ENCODE measurements around the gene CHRNA3.
A peak's percentile ranks its signal among the peaks of the same experiment; 100 is the strongest.

Gene CHRNA3

DNA sequence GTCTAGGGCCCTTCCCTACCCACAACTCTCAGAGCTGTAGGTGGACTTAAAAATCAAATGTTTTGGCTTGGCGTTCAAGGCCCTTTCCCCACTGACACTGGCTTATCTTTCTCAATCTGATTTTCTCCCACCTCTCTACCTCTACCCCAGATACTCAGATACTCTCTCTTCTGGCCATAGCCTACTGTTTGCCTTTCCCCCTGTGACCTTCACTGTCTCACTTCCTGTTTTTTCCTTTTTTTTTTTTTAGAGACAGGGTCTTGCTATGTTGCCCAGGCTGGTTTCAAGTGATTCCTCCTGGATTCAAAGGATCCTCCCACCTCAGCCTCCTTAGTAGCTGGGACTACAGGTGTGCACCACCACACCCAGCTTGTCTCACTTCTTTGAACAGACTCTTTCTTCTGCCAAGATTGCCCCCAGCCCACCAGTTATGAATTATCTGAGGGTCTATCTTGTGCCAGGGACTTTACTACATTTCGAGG lies 15.6 kb upstream of the CHRNA3 start:
- DNase-seq (ENCODE audit: low read depth), result no peak

DNA sequence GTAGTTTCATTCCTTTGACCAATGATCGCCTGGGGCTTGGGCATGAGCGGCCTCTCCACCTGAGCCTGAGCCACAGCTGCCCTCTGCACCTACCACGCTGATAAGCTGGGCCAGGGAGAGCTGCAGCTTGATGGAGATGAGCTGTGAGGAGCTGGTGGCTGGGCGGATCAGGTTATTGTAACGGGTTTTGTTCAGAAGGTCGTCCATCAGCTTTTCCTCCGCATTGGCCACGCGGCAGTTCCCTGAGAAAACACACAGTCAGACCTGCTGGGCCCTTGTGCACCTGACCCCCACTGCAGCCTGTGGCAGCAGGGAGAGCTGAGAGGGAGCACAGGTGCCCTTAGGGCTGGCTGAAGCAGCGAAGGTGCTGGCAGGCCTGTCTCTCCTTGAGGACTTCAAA lies 14.6 kb upstream of the CHRNA3 start:
- DNase-seq (ENCODE audit: low read depth), result no peak

DNA sequence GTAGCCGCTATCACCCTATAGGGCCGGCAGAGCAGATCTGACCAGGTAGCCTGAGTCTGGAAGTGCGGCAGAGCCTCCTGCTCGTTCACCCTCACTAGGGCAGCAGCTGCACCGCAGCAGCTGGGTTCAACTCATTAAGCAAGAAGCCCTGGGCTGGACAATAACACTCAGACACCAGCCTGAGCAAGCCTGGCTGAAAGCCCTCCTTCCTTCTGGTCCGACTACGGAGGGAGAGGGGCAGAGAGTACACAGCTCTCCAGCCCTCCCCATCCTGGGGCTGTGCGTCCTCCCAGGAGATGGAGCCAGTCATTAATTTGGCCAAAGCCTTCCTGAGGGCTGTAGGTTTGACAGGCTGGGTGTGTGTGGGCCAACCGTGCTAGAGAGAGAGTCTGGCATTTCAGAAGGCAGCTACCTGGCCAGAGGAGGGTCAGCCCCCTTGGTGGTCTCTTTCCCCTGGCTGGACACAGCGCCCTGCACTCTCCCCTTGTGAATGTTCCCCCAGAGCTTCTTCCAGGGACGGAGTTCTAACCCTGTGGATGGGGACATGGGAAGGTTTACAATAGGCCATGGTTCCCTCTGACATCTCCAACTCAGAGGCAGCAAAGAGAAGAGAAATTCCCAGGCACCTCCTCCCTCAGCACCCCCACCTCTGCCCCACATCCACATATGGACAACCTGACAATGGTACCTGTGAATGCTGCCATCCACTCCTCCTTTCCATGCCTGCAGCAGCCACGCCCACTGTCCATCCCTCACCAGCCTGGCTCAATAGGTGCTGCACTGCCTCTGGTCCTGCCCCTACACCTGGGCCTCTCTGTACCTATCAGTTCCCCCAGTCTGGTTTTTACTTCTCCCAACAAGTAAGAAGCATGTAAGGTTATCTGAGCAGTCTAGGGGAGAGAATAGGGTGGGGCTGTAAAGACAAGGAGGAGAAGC lies 13.7 kb upstream of the CHRNA3 start:
- DNase-seq (ENCODE audit: low read depth), result no peak

DNA sequence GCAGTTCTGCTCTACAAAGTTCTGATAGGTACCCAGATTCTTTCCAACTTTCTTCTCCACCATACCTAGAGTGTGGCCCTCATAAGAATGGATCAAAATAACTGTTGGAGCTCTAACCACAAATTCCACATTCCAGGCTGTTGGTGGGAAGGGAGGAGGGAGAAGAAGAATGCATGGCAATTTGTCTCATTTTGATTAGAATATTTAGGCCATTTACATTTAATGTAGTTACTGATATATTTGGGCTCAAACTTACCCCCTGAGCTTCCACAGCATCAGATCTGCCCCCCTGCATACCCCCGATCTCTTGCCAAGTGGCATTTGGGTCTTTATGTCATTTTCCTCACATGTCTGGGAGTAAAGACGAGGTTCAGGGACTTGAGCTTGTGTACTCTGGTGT lies 12.6 kb upstream of the CHRNA3 start:
- DNase-seq (ENCODE audit: low read depth), result no peak

DNA sequence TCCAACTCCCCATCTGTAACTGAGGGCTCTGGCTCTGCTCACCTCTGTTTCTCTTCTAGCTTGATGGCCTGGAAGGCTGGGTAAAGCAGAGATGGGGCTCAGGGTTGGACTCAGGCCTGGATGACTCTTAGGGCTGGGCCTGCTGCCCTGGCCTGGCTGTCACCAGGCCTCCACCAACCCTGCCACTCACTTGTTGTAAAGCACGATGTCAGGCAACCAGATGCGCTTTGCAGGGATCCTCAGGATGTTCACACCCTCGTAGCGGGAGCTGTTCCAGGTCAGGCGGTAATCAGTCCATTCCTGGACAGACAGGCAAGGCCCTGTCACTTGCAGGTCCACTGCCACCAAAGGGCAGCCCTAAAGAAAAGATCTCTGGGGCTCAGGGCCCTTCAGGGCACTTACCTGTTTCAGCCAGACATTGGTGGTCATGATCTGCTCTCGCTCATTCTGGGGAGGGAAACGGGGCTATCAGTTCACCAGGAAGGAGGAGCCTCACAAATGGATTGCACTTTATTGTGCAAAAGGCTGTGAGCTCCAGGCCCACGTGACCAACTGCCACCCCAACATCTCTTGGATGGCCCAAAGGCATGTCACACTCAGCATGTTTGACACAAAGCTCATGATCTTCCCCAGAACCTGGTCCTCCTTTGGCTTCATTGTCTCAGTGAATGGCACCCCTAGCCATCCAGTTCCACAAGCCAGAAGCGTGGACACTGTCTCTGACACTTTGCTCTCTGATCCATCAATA lies 10.3 kb upstream of the CHRNA3 start:
- no peak for DNase-seq (ENCODE audit: low read depth)

DNA sequence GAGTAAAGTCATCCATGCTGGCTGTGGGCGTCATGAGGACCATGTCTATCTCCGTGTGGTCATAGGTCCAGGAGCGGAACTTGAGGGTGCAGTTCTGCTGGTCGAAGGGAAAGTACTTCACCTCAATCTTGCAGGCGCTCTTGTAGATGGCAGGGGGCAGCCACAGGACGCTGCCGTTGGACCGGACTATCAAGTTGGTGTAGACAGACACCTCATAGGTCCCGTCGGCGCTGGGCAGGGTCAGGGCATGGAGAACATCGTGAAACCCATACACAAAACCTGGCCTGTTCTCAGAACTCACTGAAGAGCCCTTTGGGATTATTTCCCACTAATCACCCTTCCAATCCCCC lies 8.9 kb upstream of the CHRNA3 start:
- no peak for DNase-seq (ENCODE audit: low read depth)

DNA sequence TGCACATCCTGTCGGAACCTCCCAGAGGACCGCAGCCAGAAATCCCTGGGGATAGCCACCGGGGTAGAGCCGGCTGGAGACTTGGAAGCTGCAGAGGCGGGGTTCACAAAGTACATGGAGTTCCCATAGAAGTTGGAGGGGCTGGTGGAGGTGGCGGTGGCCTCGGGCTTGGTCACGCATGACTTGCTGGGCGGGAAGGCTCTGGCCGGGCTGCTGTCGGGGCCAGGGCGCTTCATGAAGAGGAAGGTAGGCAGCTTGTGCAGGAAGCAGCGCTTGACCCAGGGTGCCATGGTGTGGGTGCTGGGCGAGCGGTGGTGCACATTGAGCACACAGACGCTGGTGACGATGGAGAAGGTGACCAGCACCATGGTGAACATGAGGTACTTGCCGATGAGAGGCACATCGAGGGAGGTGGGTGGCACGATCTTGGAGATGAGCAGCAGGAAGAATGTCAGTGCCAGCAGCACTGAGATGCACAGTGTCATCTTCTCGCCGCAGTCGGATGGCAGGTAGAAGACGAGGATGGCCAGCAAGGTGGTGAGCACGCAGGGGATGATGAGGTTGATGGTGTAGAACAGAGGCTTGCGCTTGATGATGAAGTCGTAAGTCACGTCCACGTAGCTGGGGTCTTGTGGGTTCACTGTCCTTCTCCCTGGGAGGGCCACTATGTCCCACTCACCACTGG lies 8.4 kb upstream of the CHRNA3 start:
- DNase-seq (ENCODE audit: low read depth), result no peak

DNA sequence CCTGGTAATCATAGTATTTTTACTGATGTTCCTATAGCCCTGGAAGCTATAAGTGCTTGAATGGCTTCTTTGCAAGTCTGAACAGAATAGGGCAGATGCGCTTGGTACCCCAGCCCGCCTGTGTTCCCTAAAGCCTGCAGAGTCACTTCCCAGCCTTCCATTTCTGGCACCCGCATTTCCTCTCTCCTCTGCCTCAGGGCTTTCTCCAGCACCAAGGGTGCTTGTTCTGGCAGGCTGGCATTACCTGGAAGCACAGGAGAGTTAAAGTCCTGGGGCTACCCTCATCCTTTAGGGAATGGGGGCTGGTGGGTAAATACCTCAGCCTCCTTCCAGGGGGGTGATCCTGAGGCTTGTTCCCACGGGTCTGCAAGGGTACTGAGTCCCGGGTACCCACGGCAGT lies 7.4 kb upstream of the CHRNA3 start:
- DNase-seq (ENCODE audit: low read depth), result no peak

DNA sequence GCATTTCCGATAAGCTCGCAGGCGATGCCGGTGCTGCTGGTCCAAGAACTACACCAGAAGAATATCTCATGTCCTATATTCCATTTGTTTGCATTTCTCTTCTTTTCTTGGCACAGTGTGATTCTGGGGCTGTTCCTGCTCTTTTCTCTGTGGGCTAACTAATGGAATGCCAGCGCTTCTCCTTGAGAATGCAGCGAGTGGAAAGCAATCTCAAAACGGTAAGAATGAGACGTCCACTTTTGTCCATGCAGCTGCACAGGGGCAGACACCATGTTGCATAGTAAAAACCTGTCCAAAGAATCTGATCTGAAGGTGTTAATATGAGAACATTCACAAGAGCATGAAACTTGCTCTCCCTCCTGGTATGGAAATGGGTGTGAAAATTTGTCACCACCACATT lies 6.6 kb upstream of the CHRNA3 start:
- DNase-seq (ENCODE audit: low read depth), result no peak

DNA sequence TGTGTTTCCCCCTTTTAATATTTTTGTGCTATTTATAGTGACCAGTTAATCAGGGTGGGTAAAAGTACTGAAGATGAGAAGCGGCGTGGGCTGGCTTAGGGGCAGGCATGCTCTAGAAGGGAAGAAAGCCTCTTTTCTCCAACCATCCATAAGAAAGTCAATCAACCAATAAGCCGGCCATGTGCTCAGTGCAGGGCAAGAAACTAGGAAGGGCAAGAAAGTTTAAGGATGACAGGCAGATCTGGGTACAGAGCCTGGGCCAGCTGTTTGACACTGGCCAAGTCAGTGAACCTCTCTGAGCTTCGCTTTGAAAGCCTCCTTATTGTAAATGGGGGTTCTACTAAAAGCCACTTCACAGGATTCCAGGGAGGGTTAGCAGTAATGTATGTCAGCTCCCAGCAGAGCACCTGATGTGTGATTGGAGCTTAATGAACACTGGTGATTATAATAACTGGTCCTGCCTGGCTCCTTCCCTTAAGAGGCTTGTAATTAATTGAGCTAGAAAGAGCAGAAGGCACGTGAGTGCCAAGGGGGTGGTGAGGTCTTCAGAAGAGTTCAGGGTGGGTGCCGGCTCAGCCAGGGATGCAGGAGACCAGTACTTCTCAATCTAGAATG lies 5.7 kb upstream of the CHRNA3 start:
- no peak for DNase-seq (ENCODE audit: low read depth)

DNA sequence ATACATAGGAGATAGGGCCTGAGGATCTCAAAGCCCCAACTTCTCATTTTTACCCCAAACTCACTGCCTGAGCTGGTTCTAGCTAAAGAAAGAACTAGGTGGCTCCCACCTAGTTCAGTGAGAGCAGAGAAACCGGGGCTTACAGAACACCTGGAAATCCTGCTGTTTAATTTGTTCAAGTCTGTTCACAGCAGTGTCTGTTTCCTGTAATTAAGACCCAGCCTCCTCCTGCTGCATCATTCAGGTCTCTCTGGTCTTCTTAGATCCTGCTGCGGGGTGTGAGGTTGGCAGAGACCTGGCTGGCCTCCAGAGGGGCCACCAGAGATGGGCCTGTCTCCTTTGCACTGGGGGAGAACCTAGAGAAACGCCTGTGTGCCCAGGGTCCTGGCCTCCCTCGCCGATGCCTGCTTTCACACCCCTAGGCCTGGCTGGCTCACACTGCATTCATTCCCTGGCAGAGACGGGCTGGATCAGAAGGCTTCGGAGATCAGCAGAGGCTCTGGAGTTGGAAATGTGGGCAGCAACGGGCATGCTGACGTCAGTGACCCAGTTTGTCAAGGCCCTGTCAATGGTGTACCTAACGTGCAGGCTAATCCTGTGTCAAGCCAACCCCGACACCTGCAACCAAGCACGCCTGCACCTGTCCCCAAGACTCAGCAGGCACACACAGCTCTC lies 4.9 kb upstream of the CHRNA3 start:
- no peak for DNase-seq (ENCODE audit: low read depth)

DNA sequence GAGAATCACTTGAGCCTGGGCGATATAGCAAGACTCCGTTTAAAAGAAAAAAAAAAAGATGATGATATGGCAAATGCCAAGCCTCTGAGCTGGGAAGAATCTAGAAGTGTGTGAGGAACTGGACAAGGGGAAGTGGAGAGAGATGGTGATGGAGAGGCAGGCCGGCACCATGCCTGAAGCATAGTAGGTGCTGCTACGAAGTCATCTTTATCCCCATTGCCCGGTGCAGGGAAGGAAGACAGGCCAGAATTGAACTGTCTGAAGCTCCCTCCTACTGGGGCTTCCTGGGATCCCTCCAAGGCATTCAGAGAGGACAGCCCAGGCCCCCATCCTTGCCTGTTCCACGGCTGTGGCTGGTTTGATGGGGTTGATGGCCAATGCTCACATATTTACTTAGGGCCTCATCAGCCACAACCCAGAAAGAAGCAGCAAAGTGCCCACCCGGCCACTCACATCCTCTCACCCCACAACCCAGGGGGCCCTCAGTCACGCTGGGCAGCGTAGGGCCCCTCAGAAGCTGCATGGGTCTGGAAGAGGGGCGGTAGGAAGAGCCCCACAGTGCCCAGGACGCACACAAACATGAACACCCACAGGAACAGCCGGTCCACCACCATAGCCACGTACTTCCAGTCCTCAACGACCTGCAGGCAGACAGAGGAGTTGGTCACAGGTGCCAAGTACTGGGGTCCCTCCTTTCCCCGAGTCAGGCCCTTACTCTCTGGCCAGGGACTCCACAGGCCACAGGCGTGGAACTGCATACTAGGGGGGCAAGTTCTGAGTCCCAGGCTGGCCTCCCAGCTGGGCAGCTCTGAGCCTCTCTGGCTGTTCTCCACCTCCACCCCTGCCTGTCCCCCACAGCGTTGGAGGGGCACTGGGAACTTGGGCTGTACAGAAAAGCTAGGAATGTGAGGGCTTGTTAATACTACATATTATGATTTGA lies 4.1 kb upstream of the CHRNA3 start:
- DNase-seq (ENCODE audit: low read depth), result no peak

DNA sequence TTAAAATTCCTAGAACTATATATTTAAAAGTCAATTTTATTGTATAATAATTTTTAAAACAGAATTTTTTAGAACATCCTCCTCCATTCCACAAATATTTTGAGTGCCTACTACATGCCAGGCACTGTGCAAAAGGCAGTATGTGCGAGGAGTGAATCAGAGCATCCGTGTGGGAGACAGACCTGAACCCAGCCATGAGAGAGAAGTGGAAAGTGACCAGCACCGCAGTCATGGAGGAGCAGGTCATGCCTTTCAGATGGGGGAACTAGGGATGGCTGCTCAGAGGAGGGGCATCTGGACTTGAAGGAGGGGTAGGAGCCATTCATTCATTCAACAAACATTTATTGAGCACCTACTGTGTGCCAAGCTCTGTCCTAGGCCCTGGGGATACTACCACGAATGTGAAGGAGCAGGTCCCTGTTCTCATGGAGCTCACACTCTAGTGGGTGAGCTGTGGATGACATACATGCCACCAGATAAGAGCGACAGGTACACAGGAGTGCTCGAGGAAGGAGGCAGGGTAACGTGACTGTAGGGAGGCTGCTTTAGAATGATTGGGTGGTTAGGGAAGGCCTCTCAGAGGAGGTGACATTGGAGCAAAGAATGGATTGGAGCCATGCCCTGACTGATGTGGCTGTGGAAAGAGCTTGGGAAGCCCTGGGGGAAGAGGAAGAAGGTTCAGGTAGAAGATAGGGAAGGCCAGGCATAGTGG lies 3.1 kb upstream of the CHRNA3 start:
- no peak for DNase-seq (ENCODE audit: low read depth)

DNA sequence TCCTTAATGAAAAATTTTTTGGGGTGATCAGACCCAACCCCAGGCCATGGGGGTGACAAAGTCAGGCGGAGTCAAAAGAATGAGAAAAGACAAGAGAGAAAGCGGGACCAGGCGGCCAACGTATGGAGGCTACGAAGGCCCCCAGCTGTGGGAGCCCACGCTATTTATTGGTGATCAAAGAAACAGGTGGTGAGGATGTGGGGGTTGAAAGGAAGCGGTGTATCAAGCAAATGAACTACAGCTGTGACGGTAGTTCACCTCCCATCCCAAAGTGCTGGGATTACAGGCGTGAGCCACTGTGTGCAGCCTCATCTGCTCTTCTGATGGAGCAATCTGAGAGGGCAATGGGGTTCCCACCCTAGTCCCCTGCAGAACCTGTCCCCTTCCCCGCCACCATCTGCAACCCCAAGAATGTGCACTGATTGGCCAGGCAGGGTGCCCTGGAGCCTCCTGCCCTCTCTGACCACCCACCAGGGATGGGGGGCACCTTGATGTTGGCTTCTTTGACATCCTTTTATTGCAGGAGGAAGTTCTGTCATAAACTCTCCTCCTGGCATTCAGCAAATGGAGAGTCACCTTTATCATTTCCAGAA lies 1.1 kb upstream of the CHRNA3 start:
- DNase-seq (ENCODE audit: low read depth), result no peak

DNA sequence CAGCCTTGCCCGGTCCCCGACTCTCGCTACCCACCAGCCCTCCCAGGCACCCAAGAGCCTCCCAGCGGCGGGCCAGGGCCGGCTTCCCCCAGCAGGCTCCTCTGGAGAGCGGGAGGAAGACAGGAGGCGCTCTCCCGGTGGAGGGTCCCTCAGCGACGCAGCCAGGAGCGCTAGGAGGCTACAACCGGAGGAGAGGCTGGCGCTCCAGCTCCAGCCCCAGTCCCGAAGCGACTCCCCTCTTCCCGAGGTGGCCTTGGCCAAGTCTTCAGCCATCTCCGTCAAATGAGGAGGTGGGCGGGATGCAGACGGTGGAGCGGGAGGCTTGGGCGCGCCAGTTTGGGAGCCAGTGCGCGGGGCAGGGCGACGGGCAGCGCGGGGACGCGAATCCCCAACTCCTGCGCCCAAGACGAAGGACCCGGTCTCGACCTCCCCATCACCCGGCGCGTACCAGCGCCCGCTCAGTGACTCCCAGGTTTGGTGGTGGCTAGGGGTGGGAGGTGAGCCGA lies 722 bp downstream of the CHRNA3 start:
- DNase-seq (ENCODE audit: low read depth), result no peak

DNA sequence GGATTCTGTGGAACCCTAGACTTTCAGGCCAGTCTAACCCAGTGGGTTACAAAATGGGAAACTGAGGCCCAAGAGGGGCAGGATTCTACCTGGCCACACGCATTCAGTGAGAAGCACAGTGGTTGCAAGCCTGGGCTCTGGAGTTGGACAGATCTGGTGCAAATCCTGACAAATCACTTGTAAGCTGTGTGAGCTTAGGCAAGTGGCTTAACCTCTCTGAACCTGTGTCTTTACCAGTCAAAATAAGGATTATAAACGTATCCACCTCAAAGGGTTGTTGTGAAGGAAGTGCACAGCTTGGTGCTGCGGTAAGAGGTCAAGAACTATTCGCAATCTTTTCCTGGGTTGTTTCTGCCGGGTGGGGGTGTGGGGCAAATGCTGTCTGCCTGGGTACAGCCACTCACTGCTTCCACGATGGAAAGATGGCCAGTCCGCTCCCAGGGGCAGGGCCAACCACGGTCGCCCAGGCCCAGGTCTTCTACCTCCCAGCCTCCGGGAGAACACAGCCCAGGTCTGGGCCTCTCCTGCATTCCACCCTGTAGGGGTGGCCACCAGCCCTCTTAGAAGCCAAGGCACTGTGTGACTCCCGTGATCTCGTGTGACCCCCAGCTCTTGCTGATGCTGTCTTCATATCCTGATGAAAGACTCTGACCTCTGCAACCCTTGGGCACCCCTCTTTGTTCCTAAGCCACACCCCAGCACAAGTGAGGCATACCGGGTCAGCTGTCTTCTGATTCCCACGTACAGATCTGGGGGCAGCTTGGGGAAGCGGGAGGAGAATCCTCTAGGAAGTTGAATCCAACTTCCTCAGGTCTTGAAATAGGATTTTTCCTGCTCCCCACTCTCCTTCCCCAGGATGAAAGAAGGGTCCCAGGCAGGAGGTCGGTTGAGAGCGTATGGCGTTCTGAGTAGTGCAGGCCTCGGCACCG lies 1.5 kb downstream of the CHRNA3 start:
- no peak for DNase-seq (ENCODE audit: low read depth)

DNA sequence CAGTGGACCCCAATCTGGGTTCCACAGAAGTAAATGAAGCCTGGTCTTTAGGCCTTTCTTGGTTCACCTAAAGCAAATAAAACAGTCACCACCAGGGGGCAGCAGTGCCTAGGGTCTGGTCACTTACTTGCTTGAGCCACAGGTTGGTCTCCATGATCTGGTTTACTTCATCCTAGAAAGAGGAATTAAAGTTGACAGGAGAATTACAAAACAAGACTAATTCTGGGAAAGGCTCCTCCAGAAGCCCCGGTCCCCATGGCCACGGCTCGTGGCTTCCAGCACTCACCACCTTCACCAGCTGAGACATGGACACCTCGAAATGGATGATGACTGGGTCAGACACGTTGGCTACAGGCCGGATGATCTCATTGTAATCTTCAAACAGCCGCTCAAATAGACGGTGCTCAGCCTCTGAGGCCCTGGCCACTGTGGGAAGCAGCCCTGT lies 2.3 kb downstream of the CHRNA3 start:
- peak; percentile 34 for DNase-seq (ENCODE audit: low read depth)

DNA sequence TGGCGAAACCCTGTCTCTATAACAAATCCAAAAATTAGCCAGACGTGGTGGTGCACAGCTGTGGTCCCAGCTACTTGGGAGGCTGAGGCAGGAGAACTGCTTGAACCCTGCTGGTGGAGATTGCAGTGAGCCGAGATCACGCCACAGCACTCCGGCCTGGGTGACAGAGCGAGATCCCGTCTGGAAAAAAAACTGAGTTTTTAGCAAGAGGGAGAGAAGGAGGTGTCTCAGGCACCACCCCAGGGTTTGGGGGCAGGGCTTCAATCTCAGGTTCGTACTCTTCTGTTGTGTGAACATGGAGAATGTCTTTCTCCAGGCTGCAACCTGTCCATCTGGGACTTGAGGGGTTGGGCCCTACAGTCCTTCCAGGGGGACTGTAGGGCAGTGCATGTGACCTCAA lies 2.7 kb downstream of the CHRNA3 start:
- no peak for DNase-seq (ENCODE audit: low read depth)

Measured in GM04503 (cell line).